Myocyte (in vitro differentiated cells): Measurements from ENCODE around the gene PPP1R36. TPM values are rescaled to one million over a fixed set of nuclear protein-coding genes. Genes with fewer than 3 reads are reported as not detected.
A peak's percentile ranks its signal among the peaks of the same experiment; 100 is the strongest.

ENCODE experiments used
- DNase-seq: peaks from one replicate; pipeline ENCODE4 v3.0.0-alpha.2; 2012; ENCODE audit warnings: low read depth
- polyA plus RNA-seq: library from polyadenylated mRNA; unstranded; fragments of >200 nt; gene quantifications from one replicate; pipeline ENCODE4 v1.2.1, GENCODE V29; 2012; ENCODE audit warnings: missing spikeins
- total RNA-seq: library from RNA; depleted of rRNA; stranded (reverse); fragments of >200 nt; gene quantifications from 2 replicates; pipeline ENCODE4 v1.2.3, GENCODE V29; 2014

Gene PPP1R36, protein sequence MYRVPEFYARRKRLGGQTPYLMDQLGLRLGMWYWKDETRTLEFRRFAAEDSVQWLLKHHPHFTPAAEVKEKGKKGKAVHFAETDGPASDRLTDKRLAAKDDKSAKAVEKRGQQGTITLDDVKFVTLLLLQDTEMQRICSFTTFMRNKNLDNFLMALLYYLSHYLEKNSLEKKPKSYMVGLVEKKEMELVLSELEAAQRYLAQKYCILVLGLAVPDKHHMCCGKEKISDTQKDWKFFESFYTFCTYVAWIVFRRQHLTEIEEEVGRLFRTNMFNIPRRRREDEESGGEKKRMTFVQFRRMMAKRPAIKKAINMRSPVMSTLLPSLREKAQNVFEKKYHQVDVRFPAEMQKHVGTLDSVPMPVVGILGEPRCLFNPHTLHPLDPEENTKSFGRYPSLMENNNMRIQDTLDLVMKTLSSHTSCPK
- total RNA-seq, result 0.35 TPM in 1 of 2 replicates, not detected in the other
- 1.3 TPM for polyA plus RNA-seq

DNA sequence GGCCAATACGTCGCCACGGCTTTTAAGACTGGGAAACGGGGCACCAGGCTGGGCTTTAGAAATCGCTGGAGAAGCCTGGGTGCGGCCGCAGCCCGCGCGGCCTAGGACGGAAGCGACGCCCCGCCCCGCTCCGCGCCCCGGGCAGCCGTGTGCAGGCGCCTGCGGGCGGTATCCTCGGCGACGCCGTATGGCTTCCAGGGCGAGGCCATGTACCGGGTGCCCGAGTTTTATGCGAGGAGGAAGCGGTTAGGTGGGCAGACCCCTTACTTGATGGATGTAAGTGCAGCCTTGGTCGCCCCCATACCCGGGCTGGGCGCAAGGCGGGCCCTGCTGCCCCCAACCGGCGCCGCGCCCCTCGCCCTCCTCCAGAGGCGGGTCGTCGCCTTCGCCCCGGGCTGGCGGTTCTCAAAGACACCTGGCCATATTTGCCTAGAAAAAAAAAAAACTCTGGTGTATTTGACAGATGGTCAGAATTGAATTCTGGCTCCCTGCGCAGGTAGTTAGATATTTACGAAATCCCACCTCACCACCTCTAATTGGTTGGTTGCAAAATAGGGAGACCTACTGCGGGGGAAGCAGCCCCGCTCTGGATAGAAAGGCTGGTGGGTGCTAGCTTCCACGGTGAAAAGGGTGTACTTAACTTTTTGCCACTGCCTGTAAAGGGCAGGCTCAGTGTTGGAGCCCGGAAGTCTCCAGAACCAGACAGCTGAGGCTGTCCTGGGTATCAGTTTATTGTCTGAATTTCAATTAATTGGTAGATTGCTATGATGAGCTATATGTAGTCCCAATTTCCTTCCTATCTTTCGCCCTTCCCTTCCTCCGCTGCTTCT is at the start of gene PPP1R36:
PPP1R36 (plus strand) TSS at position 171 of the 830 bp plus-strand sequence; CDS start at position 208, 37 bp downstream.
- peak; percentile 21 for DNase-seq

DNA sequence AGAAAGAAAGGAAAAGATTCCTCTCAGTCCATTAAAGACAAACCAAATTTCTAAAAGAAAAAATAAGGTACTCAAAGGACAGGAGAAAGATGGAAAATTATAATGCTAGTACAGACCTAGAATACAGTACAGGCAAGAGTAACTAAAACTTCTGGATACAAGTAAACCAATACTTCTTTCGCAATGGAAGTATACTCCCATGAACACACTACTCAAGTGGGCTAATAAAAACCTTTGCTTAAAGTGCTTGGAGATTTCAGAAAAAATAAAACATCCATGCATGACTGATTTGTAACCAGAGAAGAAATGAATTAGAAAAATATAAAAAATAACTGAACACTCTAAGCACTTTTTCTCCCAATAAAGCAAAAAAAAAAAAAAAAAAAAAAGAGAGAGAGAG is 49.7 kb upstream of the PPP1R36 start:
- no peak for DNase-seq

DNA sequence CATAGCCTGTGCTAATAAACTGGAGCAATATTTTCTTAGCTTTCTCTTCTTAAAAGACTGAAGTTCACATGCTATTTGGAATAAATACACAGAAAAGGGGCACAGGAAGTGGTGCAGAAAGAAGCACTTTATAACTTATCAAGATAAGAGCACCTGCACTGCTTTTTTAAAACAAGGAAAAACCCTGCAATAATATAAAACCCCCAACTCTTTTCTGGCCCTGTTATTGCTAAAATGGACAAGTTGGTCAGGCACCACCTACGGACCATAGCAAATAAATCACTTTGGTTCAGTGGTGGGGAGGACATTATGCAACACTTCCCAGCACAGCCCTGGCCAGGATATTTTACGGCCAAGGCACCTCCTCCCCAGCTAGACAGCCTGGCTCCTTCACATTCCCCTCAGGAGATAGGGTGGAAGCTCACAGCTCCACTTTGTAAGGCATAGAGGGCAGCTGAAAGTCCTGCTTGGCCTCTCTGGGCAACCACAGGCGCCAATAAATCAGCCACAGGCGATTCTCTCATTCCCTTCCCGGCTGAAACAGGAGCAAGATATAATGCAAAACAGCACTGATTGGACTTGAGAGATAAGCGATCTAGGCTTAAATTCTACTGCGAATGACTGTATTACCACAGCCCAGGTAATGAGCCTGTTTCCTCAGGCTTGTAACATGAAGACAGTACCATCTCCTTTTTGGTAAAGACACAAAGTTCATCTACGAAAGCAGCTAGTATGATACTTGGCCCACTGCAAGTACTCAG is 48.2 kb upstream of the PPP1R36 start:
- peak; percentile 69 for DNase-seq

DNA sequence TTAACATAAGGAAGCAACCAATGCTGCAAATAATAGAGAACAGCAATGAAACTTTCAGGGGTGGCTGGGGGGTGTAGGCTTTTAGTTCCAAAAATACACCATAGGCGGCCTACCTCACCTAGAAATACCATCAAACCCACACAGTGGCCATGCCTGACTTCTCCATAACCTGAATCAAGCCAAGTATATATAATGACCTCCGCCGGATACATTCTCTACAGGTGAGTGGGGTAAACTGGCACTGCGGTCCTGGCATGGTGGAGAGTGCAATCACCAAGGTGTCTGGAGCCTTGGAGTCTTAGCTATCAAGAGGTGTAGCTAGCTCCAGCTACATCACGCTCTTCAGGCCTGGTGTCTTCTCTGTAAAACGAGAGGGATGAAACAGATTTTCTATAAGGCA is 47.3 kb upstream of the PPP1R36 start:
- no peak for DNase-seq

DNA sequence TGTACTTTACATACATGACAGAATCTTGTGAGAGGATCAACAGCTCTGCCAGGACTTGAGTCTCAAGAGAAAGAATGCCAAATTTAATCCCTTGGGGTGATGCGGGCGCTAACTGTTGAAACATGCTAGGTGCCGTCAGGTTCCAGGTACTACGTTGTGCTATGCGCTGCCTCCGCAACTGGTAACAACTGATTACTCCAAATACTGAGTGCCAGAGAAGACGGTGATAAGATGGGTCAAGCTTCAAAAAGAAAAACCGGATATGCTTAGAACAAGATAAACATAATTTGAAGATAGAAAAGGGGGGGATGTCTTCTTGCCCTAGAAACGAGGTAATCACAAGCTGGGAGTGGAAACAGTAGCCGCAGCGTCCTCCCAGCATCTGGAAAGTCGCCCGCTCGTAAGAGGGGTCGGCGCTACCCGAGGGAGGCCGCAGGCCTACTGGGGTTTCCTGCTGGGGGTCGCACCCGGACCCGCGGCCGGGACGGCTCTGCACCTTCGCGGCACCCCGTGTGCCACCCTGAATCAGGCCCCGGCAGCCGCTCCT is 46.8 kb upstream of the PPP1R36 start:
- DNase-seq, result no peak

DNA sequence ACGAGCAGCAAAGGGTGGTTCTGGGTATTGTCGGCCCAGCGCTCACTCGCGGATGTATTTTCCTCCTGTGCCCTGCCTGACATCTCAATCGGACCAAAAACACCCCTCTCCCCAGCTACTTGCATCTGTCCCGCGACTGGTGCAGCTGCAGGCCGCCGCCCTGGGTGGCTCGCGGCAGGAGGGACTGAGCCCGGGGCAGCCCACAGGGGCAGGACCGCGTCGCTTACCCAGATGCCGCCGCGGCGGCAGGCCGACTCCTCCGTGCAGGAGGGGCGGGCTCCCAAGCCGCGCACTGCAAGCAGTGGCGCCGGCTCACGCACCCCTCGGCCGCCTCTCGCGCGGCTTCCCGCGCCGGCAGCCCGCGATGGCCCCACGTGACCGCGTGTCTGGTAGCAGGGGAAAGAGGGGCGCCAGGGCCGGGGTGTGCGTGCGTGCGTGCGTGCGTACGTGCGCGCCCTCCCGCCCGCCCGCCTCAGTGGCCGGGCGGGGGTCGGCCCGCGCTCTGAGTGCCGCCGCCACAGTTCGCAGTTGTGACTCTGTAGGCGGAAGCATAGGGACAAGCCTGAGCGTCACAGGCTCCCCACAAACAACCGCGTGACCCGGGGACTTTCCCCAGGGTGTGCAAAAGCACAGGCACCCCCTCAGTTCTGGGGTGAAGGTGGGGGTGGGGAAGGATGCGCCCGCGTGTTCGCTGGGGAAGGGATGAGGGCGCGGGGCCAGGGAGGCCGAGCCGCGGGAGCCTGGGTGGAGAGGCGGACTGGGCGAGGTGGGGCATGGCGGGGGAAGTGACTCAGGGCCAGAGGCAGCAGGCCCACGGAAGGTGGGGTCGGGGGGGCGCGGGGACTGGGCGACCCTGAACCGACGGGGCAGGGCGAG is 46.1 kb upstream of the PPP1R36 start, which contains the start of gene ZBTB25:
ZBTB25 (minus strand) TSS at position 405 of the 876 bp plus-strand sequence. CDS start 13,305 bp downstream, outside the sequence.
- DNase-seq, result peak; percentile 94

DNA sequence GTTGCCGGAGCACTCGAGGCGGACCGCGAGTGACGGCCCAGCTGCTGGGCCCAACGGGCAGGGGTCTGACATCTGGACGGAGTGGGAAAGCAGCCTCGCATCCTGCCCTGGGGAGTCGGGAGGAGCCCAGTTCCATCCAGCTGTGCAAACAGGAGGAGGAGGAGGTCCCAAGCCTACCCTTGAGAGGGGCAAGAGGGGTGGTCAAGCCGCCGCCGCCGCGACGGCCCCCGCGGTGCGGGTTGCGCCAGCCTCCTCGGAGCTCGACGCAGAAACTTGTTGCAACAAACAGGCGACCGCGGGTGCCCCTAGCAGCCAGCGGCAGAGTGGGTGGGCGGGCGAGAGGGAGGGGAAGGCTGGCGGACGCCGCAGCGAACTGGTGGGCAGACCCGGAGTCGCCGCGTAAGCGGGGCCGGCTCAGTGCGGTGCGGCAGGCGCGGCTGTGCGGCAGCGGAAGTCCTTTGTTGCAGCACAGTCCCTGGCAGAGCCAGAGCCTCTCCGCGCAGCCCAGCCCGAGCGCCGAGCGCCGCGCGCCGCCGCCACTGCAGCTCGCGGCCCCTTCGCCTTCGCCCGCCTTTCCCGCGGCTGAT is 45.4 kb upstream of the PPP1R36 start, which contains the start of gene ZBTB1:
ZBTB1 (plus strand) TSS at position 461 of the 587 bp plus-strand sequence. CDS start 16,735 bp downstream, outside the sequence.
- peak; percentile 82 for DNase-seq

DNA sequence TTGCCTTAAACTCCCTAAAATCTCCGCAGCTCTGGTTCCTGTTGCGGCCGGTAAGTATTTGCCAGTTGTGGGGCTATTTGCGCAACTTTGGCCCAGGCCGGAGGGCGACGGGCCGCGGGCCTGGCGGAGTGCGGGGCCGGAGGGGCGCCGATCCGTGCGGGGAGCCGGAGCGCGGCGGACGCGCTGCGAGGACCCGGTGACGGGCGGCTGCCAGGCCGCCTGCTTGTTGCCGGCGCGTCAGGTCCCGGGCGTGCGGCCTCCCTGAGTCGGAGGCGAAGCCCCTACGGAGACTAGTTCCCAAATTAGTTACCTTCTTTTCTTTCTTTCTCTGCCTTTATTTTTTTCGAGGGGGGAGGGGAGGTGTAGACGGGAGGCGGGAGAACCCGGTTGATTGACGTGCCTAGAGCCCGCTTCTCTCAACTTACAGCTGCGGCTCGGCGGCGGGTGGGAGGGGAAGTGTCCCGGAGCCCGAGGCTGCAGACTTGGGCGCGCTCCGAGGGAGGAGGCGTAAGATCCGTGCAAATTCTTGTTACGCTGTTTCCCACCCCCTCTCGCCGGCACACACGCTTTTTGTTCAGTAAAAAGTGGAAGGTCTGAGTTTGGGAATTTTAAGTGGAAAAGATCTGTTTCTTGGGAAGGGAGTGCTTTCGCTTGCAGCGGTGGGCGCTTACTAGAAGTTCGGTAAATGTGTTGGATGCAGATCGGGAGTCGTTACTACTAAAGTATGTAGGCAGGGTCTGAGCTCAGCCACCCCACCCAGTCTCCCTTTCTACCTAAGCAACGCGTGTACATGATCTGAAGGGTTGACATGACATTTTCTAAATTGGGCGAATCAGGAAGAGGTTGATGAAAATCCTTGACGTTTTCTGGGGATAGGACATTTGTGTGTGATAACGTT is 44.6 kb upstream of the PPP1R36 start:
- DNase-seq, result peak; percentile 91

DNA sequence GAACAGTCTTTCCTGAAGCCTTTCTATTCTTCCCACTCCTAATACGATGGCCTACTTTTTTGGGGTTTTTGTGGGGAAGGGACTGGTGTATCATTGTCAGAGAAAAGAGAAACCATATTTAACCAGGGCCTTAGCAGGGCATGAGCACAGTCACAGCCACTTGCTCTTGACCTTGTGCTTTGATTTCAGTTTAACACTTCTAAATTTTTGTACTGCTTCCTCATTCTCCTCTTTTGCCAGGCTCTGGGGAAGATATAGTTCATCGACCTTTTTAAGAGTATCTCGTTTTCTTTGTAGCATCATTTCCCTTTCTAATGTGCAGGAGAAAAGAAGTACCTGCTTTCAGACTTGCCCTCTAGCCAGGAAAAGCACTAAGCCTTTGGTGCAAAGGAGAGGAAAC is 43.0 kb upstream of the PPP1R36 start:
- DNase-seq, result no peak

DNA sequence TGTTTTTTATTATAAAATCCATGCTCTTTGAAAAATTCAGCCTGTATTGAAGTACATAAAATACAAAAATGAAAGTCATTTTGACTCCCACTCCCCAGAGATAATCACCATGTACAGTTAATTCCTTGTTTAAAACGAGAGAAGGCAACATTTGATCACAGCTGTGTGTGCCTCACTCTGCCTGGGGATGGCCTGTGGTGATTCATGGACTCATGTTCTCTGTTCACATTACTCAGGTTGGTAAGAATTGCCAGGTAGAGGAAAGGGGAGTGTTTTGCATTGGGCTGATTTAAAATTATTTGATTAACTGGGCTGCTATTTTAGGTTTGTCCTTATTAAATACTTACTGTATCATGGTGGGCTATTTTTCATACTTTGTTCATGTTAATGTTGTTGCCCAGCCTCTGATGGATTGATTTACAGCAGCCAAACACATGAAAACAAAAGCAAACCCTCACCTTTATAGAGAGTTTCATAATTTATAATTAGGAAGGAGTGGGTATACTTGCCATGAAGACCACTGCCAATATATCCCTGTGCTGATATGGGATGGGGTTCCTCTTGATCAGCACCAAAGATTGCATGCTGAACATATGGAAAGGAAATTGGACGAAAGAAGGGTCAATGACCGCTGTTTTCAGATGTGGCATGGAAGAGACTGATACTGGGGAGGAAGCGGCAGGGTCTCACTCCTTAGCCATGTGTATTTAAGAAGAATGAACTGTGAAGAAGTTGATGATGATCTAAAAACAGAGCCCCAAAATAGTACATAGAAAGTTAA is 42.2 kb upstream of the PPP1R36 start:
- peak; percentile 30 for DNase-seq

DNA sequence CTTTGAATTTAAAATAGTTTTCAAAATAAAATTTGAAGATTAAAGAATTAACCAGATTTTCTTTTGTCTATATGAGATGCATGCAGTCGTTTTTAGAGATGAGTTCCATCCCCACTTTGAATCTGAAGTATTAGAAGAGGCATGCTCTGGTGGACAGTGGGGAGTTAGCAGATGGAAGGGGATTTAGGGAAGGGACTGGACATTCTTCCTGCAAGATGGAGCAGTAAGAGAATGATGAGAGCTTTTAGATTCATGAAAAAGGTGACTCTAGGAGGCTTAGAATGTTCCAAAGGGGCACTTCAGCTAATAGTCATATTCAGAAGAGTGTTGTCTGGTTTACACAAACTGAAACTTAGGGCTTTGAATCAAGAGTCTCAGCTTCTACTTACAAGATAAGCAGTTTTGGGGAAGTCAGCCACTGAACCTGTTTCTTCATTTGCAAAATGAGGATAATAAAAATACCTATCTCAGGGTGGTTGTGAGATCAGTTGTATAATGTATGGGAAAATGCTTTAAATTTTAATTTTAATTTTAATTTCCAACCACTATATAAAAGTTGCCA is 41.5 kb upstream of the PPP1R36 start:
- DNase-seq, result no peak

DNA sequence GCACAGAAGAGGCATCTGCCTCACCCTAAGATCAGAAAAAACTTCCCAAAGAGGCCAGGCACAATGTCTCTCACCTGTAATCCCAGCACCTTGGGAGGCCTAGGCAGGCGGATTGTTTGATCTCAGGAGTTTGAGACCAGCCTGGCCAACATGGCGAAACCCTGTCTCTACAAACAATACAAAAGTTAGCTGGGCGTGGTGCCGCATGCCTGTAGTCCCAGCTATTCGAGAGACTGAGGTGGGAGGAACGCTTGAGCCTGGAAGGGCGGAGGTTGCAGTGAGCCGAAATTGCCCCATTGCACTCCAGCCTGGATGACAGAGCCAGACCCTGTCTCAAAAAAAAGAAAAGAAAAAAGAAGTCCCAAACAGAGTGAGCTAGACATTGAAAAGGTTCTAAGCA is 40.7 kb upstream of the PPP1R36 start:
- no peak for DNase-seq

DNA sequence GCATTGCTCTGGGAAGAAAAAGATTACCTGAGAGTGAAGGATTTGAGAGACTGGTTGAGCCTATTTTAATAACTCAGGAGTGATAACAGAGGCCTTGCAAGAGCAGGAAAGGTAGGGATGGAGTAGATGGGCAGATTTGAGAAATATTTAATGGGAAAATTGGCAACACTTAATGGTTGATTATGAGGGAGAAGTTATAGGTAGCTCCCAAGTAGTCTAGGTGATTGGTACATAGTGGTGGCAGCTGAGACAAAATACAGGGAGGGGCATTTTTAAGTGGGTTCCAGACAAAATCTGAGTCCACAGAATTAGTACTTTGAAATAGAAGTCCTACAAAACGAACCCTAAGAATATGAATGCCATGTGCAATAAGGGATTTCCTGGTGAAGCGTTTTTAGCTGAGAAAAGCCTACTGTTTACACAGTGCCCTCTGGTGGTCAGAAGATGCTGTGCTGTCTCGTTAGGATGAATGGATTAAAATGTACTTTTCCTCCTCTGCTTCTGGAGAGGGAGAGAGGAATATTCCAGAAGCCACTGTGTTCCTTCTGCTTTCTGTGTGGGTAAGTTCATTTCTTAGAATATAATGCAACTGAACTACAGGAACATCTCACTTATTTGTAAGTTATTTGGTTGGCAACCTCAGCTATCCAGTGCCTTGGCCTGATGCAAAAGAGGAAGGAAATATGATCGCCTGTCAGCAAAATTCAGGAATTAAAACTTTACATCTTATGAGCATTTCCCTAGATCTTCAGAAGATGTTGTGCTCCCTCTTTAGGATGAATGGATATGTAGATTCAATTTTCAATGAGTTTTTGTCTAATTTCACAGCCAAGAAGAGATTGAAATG is 38.7 kb upstream of the PPP1R36 start:
- DNase-seq, result peak; percentile 73

DNA sequence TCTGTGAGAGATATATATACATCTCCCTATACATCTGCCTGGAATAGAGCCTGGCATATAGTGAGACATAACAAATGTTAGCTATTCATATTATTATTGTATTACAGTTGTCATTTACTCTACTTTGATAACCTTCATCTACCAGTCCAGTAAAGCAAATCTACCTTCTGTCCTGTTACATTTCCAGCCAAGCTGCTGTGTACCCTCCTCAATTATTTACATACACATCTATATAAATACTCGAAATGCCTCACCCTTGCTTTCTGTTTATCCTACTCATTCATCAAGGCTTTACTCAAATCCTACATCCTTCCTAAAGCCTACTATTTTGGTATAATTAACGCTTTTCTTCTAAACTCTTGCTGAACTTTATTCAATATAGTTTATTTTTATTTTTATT is 36.5 kb upstream of the PPP1R36 start:
- no peak for DNase-seq

DNA sequence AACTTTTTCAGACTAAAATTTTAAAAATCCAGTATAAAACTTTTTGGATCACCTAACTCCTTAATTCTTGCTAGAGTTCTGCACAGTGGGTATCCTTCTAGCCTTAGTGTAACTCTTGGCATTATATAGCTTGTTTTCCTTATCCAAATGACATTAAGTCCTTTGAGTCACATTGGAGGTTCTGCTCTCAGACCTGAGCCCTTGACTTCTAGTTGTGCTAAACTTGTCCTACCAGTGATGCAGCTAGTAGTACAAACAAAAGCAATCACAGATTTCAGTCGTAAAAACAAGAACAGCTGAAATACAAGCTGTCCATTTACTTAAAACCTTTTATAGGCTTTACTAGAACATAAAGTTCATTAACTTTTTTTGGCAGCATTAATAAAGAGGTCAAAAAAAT is 34.7 kb upstream of the PPP1R36 start:
- no peak for DNase-seq

DNA sequence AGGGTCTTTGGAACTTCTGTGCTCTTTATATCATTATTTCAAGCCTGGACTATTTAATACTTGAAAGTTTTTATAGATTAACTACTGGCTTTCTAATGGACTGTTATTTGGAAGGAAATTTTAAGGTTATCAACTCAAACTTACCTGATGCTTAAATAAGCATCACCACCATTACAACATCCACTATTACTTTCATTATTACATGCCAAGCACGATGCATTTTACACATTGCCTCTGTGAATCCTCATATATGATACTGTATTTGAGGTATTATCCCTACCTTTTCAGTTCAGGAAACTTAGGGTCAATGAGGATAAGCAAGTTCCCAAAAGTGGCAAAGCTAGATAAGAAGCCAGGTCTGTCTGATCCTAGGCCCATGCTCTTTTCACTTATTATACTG is 32.8 kb upstream of the PPP1R36 start:
- DNase-seq, result no peak
